ENCODE data around the gene ZNF420.
A peak's percentile ranks its signal among the peaks of the same experiment; 100 is the strongest.

The ZNF420 gene

DNA sequence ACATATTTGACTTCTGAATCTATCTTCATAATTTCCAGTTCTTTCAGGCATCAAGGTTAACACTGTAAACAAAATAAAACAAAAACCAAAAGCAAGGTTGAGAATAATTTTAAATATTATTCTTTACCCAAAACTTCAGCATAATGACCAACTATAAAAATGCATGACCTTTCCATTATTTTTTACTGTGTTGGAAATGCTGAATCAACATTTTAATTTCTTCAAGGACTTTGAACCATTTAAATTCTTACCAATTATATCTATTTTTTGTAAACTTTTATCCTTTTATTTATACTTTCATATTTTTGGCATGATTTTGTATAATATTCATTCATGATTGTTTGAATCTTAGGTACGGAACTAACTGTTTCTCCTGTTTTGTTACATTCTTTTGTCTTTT is 87.4 kb downstream of the ZNF420 start:
- no peaks in the 10 kb centered on the region for H3K79me2 ChIP-seq (ENCODE audit: insufficient read depth, low read length)
- no peak overlapping the region for H3K4me3 ChIP-seq (ENCODE audit: low read depth, low read length, poor library complexity, severe bottlenecking)
- no peak overlapping the region for H3K9ac ChIP-seq (ENCODE audit: low read length)
- peaks cover 74% of the 10 kb centered on the region for H3K36me3 ChIP-seq (ENCODE audit: insufficient read depth, low read length)
- peaks cover 15% of the 10 kb centered on the region; the same call in 1 of the 2 replicates for H3K9me3 ChIP-seq (ENCODE audit: low read length)
- no peak for TF ChIP-seq EZH2 (IDR thresholded peaks at IDR 0.05; ENCODE audit: borderline replicate concordance, low read length)
- TF ChIP-seq, protein P1, sequence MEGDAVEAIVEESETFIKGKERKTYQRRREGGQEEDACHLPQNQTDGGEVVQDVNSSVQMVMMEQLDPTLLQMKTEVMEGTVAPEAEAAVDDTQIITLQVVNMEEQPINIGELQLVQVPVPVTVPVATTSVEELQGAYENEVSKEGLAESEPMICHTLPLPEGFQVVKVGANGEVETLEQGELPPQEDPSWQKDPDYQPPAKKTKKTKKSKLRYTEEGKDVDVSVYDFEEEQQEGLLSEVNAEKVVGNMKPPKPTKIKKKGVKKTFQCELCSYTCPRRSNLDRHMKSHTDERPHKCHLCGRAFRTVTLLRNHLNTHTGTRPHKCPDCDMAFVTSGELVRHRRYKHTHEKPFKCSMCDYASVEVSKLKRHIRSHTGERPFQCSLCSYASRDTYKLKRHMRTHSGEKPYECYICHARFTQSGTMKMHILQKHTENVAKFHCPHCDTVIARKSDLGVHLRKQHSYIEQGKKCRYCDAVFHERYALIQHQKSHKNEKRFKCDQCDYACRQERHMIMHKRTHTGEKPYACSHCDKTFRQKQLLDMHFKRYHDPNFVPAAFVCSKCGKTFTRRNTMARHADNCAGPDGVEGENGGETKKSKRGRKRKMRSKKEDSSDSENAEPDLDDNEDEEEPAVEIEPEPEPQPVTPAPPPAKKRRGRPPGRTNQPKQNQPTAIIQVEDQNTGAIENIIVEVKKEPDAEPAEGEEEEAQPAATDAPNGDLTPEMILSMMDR (IDR thresholded peaks at IDR 0.05; ENCODE audit: low read length): no peak
- H3K9me2 ChIP-seq (ENCODE audit: low read depth, low read length): no peaks in the 10 kb centered on the region
- no peaks in the 10 kb centered on the region for H4K20me1 ChIP-seq (ENCODE audit: insufficient read depth, low read length)
- H3K4me1 ChIP-seq (ENCODE audit: insufficient read depth, low read length, severe bottlenecking): no peaks in the 10 kb centered on the region
- H3K27me3 ChIP-seq (ENCODE audit: insufficient read depth, low read length): no peaks in the 10 kb centered on the region
- H3K27ac ChIP-seq (ENCODE audit: low read depth, low read length, poor library complexity, severe bottlenecking): no peak overlapping the region
- H3K4me2 ChIP-seq (ENCODE audit: low read length): no peak overlapping the region
- no peak overlapping the region for H2AFZ ChIP-seq (ENCODE audit: low read length)
- 0 out of 2 replicates have a peak, but pooled peaks cover 2% of the 10 kb centered on the region for H3F3A ChIP-seq (ENCODE audit: insufficient read depth, low read length)

DNA sequence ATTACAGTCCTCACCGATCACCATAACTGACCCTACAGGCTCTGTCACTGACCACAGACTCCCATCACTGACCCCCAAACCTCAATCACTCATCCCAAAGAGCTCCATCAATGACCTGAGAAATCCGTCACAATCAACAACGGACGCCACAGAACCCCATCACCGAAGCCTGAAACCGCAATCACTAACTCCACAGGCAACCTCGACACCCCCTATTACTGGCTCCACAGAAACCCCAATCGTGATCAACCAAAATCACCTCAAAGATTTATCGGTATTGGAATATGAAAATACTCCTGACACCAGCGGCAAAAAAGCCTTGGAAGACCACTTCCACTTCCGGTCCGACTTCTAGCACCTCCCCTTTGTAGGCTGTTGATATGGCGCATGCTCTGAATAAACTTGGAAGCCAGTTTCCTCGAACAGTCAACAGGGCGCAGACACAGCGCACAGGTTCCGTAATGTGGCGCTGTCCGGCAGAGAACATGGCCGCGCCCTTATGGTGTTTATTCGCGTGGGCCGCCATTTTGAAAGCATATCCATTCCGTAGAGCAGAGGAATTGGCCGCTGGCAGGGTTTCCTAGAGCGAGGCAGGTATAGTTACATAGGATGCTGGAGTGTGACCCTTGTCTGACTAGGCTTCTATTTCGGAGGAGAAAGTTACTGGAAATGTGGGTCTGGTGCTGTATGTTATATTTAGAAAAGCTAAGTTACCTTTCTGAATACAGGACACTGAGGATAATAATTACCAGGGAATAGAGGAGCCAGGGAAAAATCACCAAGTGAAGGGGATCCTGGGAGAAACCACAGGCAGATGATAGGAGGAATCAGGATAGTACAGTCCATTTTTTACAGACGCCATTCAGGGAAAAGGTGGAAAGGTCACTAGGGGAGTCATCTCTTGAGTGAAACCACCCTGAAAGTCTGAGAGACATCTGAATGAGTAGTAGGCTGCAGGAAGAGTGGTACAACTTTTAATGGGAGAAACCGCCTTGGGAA is 94.4 kb downstream of the ZNF420 start, which contains the start of gene ZNF585A:
TSS of gene ZNF585A (minus strand) at position 328 of the 999 bp plus-strand sequence. CDS start 2,785 bp downstream, outside the sequence.
- Histone ChIP-seq H3K36me3 (ENCODE audit: insufficient read depth, low read length) (peaks cover 27% of the 10 kb centered on the region), H3K4me2 (ENCODE audit: low read length) (peak within 1 kb of the TSS; percentile 61), H3K27me3 (ENCODE audit: insufficient read depth, low read length) (no peaks in the 10 kb centered on the region), H3K4me3 (ENCODE audit: low read depth, low read length, poor library complexity, severe bottlenecking) (peak within 1 kb of the TSS; percentile 75), H3F3A (ENCODE audit: insufficient read depth, low read length) (0 out of 2 replicates have a peak, but pooled peaks cover 2% of the 10 kb centered on the region), H4K20me1 (ENCODE audit: insufficient read depth, low read length) (no peaks in the 10 kb centered on the region), H3K9ac (ENCODE audit: low read length) (peak within 1 kb of the TSS; percentile 74), H2AFZ (ENCODE audit: low read length) (peak within 1 kb of the TSS; percentile 87), H3K4me1 (ENCODE audit: insufficient read depth, low read length, severe bottlenecking) (peaks cover 10% of the 10 kb centered on the region), H3K9me2 (ENCODE audit: low read depth, low read length) (no peaks in the 10 kb centered on the region), H3K27ac (ENCODE audit: low read depth, low read length, poor library complexity, severe bottlenecking) (no peak within 1 kb of the TSS), H3K9me3 (ENCODE audit: low read length) (peaks cover 20% of the 10 kb centered on the region), H3K79me2 (ENCODE audit: insufficient read depth, low read length) (no peaks in the 10 kb centered on the region)
- no peak for TF ChIP-seq EZH2 (IDR thresholded peaks at IDR 0.05; ENCODE audit: borderline replicate concordance, low read length)
- TF ChIP-seq, protein P1 (IDR thresholded peaks at IDR 0.05; ENCODE audit: low read length): no peak

Data from OCI-LY1 (cell line).